ENCODE measurements around the gene MVB12B.

DNA sequence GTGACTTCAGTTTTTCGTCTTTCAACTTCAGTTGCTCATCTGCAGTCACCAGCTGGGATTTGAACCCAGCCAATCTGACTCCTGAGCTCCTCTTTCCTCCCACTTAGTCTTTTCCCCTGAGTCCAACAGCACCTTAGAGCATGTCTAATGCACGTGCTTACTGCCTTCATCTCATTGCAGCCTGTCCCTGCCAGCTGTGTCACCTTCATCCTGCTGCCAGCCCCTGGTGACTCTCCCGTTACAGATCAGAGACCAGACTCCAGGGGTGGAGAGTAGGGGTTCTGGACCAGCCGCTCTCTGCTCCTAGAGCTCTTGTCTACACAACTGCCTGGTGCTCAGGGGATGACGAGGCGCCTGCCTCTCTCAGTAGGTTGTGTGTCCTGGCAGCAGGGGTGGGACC is 154.2 kb downstream of the MVB12B start:
- no peak for TF ChIP-seq GATA2 (IDR thresholded peaks at IDR 0.05; ENCODE audit: low read depth, low read length)
- no peak for TF ChIP-seq GATA3 (IDR thresholded peaks at IDR 0.05; ENCODE audit: low read depth, low read length)
